Endothelial cell (in vitro differentiated cells): ENCODE measurements around the gene ZNF22. TPM values are rescaled to one million over a fixed set of nuclear protein-coding genes. Genes with fewer than 3 reads are reported as not detected.
A peak's percentile ranks its signal among the peaks of the same experiment; 100 is the strongest.

Experiments
- DNase-seq: peaks from one replicate; pipeline ENCODE4 v3.0.0; 2021; ENCODE audit warnings: low spot score
- H3K27ac Mint-ChIP-seq: one replicate; pipeline ENCODE4 v1.8.0; 2021; ENCODE audit warnings: mixed read lengths, inconsistent platforms; ENCODE audit not compliant: unreplicated experiment
- H3K27me3 Mint-ChIP-seq: one replicate; pipeline ENCODE4 v1.8.0; 2021; ENCODE audit warnings: mild to moderate bottlenecking, moderate library complexity, mixed read lengths, inconsistent platforms; ENCODE audit not compliant: unreplicated experiment
- H3K36me3 Mint-ChIP-seq: one replicate; pipeline ENCODE4 v1.8.0; 2021; ENCODE audit warnings: mild to moderate bottlenecking, low read depth, mixed read lengths, inconsistent platforms; ENCODE audit not compliant: unreplicated experiment
- H3K4me1 Mint-ChIP-seq: one replicate; pipeline ENCODE4 v1.8.0; 2021; ENCODE audit warnings: mild to moderate bottlenecking, mixed read lengths, inconsistent platforms; ENCODE audit not compliant: unreplicated experiment
- H3K4me3 Mint-ChIP-seq: one replicate; pipeline ENCODE4 v1.8.0; 2021; ENCODE audit warnings: mild to moderate bottlenecking, mixed read lengths, inconsistent platforms; ENCODE audit not compliant: unreplicated experiment
- H3K9me3 Mint-ChIP-seq: one replicate; pipeline ENCODE4 v1.8.0; 2021; ENCODE audit warnings: mixed read lengths, inconsistent platforms; ENCODE audit not compliant: unreplicated experiment
- total RNA-seq: library from RNA; stranded (reverse); fragmentation: NEBNext Ultra II Directional; extraction: Animal tissue kit (Norgen Biotek cat#: 25700); gene quantifications from one replicate; pipeline ENCODE4 v1.2.1, GENCODE V29; 2021; ENCODE audit not compliant: unreplicated experiment
- TF ChIP-seq, protein P1 (sequence below): fragments of 200-600 bp; sonication (generic); IDR thresholded peaks from one replicate; pipeline ENCODE4 v1.5.0; 2021; ENCODE audit warnings: antibody characterized with exemption; ENCODE audit not compliant: unreplicated experiment

ZNF22 gene
- total RNA-seq, 1 donor from 2014 or later: 39.2 TPM

DNA sequence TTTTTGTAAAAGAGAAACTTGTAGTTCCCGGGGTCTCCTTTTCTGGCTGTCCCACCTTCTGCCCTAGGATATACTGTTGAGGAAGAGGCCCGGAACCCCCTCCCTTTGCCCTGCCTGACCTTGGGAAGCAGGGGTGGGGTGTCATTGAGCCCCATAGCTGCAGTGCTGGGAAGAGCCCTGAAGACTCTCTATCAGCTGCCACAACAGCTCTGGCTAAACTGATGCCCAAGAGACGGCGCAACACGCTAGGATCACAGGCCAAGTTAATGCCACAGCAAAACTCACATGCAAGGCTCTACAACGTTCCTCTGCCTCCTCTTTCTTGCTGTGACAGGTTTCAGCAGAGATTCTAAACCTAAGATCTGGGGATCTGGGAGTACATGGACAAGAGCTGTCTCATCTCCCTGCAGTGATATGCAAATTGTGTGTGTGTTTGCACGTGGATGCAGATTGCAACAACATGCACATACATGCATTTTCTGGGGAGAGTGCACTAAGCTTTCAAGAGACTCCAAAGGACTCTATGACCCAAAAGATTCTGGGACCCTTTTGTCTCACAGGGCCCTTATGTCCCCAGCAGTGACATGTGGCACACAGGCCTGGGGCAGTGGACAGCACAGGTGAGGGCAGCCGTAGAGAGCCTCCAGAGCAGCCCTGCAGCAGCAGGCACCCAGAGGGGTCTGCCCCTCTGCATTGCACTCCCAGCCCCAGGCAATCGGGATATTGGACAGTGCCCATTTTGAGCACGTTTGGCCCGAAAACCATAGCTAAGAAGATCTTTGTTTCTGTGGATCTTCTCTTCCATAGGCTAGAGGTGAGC lies 38.6 kb upstream of the ZNF22 start:
- H3K9me3 Mint-ChIP-seq: no peaks in the 10 kb centered on the region
- H3K4me3 Mint-ChIP-seq: no peak overlapping the region
- peak overlapping the region; percentile 31 for H3K27ac Mint-ChIP-seq
- DNase-seq: no peak
- H3K27me3 Mint-ChIP-seq: peaks cover 8% of the 10 kb centered on the region
- no peaks in the 10 kb centered on the region for H3K36me3 Mint-ChIP-seq
- peaks cover 31% of the 10 kb centered on the region for H3K4me1 Mint-ChIP-seq
- TF ChIP-seq, protein P1, sequence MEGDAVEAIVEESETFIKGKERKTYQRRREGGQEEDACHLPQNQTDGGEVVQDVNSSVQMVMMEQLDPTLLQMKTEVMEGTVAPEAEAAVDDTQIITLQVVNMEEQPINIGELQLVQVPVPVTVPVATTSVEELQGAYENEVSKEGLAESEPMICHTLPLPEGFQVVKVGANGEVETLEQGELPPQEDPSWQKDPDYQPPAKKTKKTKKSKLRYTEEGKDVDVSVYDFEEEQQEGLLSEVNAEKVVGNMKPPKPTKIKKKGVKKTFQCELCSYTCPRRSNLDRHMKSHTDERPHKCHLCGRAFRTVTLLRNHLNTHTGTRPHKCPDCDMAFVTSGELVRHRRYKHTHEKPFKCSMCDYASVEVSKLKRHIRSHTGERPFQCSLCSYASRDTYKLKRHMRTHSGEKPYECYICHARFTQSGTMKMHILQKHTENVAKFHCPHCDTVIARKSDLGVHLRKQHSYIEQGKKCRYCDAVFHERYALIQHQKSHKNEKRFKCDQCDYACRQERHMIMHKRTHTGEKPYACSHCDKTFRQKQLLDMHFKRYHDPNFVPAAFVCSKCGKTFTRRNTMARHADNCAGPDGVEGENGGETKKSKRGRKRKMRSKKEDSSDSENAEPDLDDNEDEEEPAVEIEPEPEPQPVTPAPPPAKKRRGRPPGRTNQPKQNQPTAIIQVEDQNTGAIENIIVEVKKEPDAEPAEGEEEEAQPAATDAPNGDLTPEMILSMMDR: no peak

GRCh38 chr10:44962870-44963738 lies 37.6 kb upstream of the ZNF22 start:
- Mint-ChIP-seq H3K27me3 (peaks cover 8% of the 10 kb centered on the region), H3K27ac (peak overlapping the region; percentile 31), H3K36me3 (no peaks in the 10 kb centered on the region), H3K4me3 (no peak overlapping the region), H3K9me3 (no peaks in the 10 kb centered on the region), H3K4me1 (peaks cover 41% of the 10 kb centered on the region)
- no peak for DNase-seq
- TF ChIP-seq, protein P1: no peak

DNA sequence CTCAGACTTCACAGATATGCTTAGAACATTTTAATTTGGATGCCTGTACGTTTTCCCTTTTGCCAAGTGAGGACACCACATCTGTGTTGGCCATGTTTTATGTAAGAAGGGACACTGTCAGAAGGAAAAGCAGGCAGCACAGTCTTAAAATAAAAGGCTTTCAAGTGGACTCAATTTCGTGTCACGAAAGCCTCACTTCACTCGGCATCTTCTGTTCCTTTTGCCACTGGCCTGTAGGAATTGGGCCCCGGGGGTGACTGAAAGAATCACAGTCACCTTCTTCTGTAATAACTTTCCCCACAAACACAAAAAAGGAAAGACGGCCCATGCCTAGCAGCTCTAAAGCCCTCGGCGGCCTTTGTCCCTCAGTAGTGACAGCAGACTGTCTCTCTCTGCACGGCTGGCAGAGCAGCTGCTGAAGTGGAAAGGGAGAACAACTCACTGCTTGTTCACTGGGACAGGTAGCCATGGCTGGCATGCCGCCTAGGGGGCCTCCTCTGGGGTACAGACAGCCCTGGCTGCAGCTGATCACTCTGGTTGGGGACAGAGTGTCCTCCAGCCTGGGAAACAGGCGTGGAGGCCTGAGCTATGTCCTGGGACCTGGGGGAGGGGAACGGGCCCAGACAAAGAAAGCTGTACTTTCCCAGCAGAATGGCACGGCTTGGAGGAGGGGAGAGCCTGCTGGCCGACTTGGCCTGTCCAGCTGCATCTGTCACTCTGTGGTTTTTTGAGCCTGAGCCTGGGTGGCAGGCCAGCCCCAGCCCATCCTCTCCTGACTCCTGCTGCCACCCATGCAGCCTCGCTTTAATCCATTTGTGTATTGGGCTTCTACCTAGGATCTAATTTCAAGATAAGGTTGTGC lies 36.7 kb upstream of the ZNF22 start:
- H3K27ac Mint-ChIP-seq: no peak overlapping the region
- peaks cover 42% of the 10 kb centered on the region for H3K4me1 Mint-ChIP-seq
- DNase-seq: no peak
- H3K9me3 Mint-ChIP-seq: no peaks in the 10 kb centered on the region
- H3K4me3 Mint-ChIP-seq: no peak overlapping the region
- no peaks in the 10 kb centered on the region for H3K36me3 Mint-ChIP-seq
- TF ChIP-seq, protein P1: no peak
- H3K27me3 Mint-ChIP-seq: peaks cover 6% of the 10 kb centered on the region

GRCh38 chr10:44965104-44965503 lies 35.6 kb upstream of the ZNF22 start:
- Mint-ChIP-seq H3K27me3 (peaks cover 11% of the 10 kb centered on the region), H3K4me3 (no peak overlapping the region), H3K4me1 (peaks cover 43% of the 10 kb centered on the region), H3K36me3 (no peaks in the 10 kb centered on the region), H3K27ac (no peak overlapping the region), H3K9me3 (no peaks in the 10 kb centered on the region)
- TF ChIP-seq, protein P1: no peak
- DNase-seq: no peak
